ENCODE results near the gene PON1. TPM values are rescaled to one million over a fixed set of nuclear protein-coding genes. Genes with fewer than 3 reads are reported as not detected.

PON1 gene
- total RNA-seq, 2 experiments from 2014 or later = not detected

GRCh38 chr7:95338832-95339231 lies 14.5 kb upstream of the PON1 start:
- Mint-ChIP-seq H3K27ac (no peak overlapping the region), H3K4me1 (ENCODE audit: low read depth) (no peaks in the 10 kb centered on the region), H3K36me3 (ENCODE audit: low read depth) (no peaks in the 10 kb centered on the region), H3K4me3 (no peak overlapping the region), H3K27me3 (peaks cover 3% of the 10 kb centered on the region), H3K9me3 (no peaks in the 10 kb centered on the region)
- POLR2A ChIA-PET = no interaction called here
- Histone ChIP-seq H3K27ac (ENCODE audit: low read depth in 1 of 2, low read length in 2 of 2) (no peak overlapping the region), H3K9me3 (ENCODE audit: control insufficient read depth in 1 of 2, insufficient read depth in 1 of 2, low read length in 2 of 2) (no peaks in the 10 kb centered on the region), H3K27me3 (ENCODE audit: control insufficient read depth in 1 of 2, insufficient read depth in 2 of 2, low read length in 2 of 2) (no peaks in the 10 kb centered on the region), H3K4me1 (ENCODE audit: insufficient read depth, low read length) (no peaks in the 10 kb centered on the region), H3K4me3 (ENCODE audit: low read length) (no peak overlapping the region), H3K36me3 (ENCODE audit: insufficient read depth, low read length) (no peaks in the 10 kb centered on the region)
- TF ChIP-seq CTCF (IDR thresholded peaks at IDR 0.05) = no peak
- intact Hi-C loops (cut with DNase I, micrococcal nuclease) = no loop called here
- ATAC-seq (ENCODE audit: poor library complexity) (no peak), DNase-seq (no peak)
- CTCF ChIA-PET = no interaction called here

GRCh38 chr7:95335093-95335492 lies 10.8 kb upstream of the PON1 start:
- Histone ChIP-seq H3K4me3 (ENCODE audit: low read length) (no peak overlapping the region), H3K27me3 (ENCODE audit: control insufficient read depth in 1 of 2, insufficient read depth in 2 of 2, low read length in 2 of 2) (no peaks in the 10 kb centered on the region), H3K36me3 (ENCODE audit: insufficient read depth, low read length) (no peaks in the 10 kb centered on the region), H3K9me3 (ENCODE audit: control insufficient read depth in 1 of 2, insufficient read depth in 1 of 2, low read length in 2 of 2) (no peaks in the 10 kb centered on the region), H3K27ac (ENCODE audit: low read depth in 1 of 2, low read length in 2 of 2) (no peak overlapping the region), H3K4me1 (ENCODE audit: insufficient read depth, low read length) (no peaks in the 10 kb centered on the region)
- H3K4me1 Mint-ChIP-seq (ENCODE audit: low read depth) = peaks cover 12% of the 10 kb centered on the region
- no peaks in the 10 kb centered on the region for H3K27me3 Mint-ChIP-seq
- DNase-seq (no peak), ATAC-seq (ENCODE audit: poor library complexity) (no peak)
- H3K27ac Mint-ChIP-seq = no peak overlapping the region
- H3K9me3 Mint-ChIP-seq = no peaks in the 10 kb centered on the region
- H3K36me3 Mint-ChIP-seq (ENCODE audit: low read depth) = no peaks in the 10 kb centered on the region
- CTCF ChIA-PET = no interaction called here
- no peak overlapping the region for H3K4me3 Mint-ChIP-seq
- TF ChIP-seq CTCF (IDR thresholded peaks at IDR 0.05) = no peak
- POLR2A ChIA-PET = no interaction called here
- intact Hi-C loops (cut with DNase I, micrococcal nuclease) = no loop called here

DNA sequence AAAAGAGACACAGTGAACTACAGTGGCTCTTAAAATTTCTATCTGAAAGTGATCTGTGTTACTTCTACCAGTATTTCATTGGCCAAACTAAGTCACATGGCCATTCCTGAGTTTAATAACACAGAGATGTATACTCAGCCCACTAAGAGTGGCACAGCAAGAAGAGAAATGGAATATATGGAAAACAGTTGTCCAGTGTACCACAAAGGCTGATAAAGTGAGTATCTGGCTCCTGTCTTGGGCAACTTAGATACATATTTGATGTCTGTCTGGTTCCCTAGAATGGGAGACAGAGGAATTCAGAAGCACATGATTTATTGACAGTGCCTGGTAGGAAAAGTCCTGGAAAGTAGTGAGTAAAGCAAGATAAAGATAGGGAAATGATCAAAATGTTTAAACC lies 10.1 kb upstream of the PON1 start:
- TF ChIP-seq CTCF (IDR thresholded peaks at IDR 0.05) = no peak
- no peaks in the 10 kb centered on the region for H3K36me3 ChIP-seq (ENCODE audit: insufficient read depth, low read length)
- ChIA-PET CTCF (no interaction called here), POLR2A (no interaction called here)
- H3K27ac ChIP-seq (ENCODE audit: low read depth in 1 of 2, low read length in 2 of 2) = no peak overlapping the region
- intact Hi-C loops (cut with DNase I, micrococcal nuclease) = no loop called here
- no peaks in the 10 kb centered on the region for H3K36me3 Mint-ChIP-seq (ENCODE audit: low read depth)
- no peak overlapping the region for H3K27ac Mint-ChIP-seq
- H3K4me3 Mint-ChIP-seq = no peak overlapping the region
- no peaks in the 10 kb centered on the region for H3K27me3 ChIP-seq (ENCODE audit: control insufficient read depth in 1 of 2, insufficient read depth in 2 of 2, low read length in 2 of 2)
- H3K9me3 ChIP-seq (ENCODE audit: control insufficient read depth in 1 of 2, insufficient read depth in 1 of 2, low read length in 2 of 2) = no peaks in the 10 kb centered on the region
- H3K4me1 Mint-ChIP-seq (ENCODE audit: low read depth) = peaks cover 15% of the 10 kb centered on the region
- no peak for ATAC-seq (ENCODE audit: poor library complexity)
- no peaks in the 10 kb centered on the region for H3K4me1 ChIP-seq (ENCODE audit: insufficient read depth, low read length)
- DNase-seq = no peak
- H3K9me3 Mint-ChIP-seq = no peaks in the 10 kb centered on the region
- H3K27me3 Mint-ChIP-seq = no peaks in the 10 kb centered on the region
- H3K4me3 ChIP-seq (ENCODE audit: low read length) = no peak overlapping the region

Measured in CD4-positive, alpha-beta T cell (primary cell).